ENCODE measurements around the gene PPP1R12B.
"Not testable (repeated sequence)": the region's sequence is repeated elsewhere in the genome, so short reads cannot be mapped to it uniquely, and the experiment has no call there.

The PPP1R12B gene

DNA sequence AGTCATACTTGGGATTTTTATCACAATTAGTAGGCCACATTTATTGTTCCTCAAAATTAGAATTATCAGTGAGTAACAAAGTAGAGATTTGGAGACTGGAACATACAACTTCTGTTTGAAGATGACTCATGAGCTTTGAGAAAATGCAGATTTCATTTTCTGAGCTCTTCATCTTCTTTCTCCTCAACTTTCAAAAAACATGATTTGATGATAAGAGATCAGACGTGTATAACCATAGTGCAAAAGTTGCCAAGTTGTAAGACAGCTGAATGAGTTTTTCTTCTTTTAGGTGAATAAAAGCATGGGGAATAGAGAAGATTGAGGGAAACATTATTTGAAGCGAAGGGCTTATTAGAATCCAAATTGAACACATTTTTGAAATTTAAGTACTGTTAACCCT lies 58.4 kb downstream of the PPP1R12B start:
- DNase-seq, result not testable (repeated sequence)

DNA sequence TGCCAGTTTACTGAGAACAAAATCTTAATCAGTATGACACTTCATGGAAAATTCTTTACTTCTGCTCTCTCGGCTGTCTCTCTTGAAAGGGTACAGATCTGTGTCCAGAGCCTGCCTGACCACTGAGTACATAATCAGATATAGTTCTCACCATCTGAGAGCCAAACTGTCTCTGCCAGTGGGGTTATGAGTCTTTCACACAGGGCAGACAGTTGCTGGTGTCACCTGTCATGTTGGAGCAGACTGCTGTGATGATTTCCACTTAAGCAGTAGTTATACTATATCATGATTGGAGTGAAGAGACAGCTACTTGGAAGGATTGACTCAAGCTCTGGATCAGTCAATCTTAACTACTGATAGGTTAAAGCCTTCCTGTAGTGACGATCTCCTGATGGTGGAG lies 58.9 kb downstream of the PPP1R12B start:
- DNase-seq, result not testable (repeated sequence)

DNA sequence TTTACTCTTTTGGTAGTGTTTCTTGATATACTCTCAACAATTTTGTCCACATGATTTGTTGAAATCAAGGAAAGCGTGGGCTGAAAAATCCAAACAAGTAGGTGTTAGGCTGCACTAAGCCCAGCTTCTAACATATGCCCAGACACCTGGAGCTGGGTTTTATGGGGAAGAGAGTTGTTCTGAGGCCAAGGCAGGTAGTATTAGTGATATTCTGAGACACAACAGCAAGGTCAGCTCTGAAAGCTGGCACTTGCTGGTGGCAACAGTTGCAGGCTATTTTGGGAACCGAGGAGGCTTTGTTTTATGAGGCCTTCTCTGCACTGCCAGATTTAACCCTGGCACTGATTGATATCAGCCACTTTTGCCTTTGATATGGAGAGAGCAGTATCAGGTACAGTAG lies 61.8 kb downstream of the PPP1R12B start:
- DNase-seq, result not testable (repeated sequence)

DNA sequence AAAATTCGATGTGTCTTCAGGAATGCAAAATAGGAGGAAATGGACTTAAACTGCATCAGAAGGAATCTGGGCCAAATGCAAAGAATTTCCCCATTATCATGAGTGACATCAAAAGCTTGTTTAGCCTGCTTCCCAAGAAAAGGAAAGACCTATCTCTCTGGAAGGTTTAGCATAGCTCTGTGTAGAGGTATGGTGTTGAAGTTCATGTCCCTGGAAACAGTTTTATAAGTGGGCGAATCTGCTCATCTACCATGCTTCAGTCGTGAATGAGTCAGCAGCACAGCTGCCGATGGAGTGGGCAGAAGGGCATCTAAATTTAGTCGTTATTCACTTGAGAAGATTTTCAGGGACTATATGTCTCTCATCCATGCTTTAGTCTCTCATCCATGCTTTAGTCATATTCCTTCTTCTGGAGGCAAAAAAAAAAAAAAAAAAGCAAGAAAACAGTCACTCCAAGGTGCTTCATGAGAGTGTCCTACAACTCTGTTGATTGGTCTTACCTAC lies 62.4 kb downstream of the PPP1R12B start:
- not testable (repeated sequence) for DNase-seq

DNA sequence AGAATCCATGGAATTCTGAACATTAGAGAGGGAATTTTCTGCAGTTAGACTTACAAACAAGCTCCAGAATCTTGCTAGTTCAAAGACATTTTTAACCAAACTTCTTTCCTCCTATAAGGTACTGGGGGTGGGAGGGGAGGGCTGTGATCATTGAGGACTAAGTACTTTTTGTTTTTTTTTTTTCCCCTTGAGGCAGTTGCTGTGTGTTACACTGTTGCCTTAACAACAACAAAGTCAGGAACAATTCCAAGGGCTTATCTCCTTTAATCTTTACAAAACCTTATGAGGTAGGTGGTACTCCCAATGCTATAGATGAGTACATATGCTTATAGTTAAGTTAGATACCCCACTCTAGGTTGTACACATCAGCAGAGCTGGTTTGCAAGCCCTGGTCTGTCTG lies 62.9 kb downstream of the PPP1R12B start:
- no peak for DNase-seq

DNA sequence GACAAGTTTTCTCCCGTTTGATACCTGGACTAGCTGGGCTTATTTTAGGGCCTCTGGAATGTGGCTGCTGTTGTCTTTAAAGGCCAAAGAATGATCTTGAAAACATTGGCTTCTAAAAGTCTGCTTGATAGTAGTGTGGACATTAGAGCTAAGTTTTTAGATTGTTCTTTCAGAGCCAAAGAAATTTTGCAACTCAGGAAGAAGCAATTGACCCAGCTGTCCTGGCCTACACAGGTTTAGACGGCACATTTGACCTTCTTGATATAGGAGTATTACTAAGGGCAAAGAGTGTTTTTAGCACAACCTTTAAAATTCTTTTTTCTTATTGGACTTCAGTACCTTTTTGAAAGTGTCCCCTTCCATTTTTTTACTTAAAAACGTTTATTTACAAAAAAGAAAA lies 63.9 kb downstream of the PPP1R12B start:
- DNase-seq, result not testable (repeated sequence)

DNA sequence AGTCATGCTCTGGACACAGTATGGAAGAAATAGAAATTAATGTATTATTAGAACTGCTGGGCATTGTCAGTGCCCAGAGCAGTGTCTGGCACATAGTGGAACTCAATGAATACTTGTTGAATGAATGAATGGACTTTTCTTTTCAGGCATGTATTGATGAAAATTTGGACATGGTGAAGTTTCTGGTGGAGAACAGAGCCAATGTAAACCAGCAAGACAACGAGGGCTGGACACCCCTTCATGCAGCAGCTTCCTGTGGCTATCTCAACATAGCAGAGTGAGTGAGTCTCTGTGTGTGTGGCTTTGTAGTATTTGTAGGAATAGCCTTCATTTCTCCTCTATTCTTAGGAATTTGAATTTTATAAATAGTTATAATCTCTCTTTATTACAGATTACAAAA lies 68.1 kb downstream of the PPP1R12B start:
- DNase-seq, result no peak

DNA sequence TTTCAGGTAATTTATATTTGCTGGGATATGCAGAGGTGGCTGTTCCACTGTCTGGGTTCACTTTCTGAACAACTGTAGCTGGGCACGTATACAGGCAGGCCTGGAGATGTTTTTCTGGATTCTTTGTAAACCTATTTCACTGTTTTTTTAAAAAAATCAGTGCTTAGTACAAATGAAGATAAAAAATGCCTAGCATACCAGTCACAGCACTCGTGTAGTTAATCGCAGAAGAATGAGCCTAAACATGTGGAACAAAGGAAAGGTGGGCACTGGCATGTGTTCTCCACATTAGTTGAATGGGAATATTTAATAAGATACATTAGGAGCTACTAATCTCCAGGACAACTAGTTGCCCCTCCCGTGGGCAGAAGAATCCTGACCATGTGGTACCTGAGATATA lies 68.6 kb downstream of the PPP1R12B start:
- not testable (repeated sequence) for DNase-seq

DNA sequence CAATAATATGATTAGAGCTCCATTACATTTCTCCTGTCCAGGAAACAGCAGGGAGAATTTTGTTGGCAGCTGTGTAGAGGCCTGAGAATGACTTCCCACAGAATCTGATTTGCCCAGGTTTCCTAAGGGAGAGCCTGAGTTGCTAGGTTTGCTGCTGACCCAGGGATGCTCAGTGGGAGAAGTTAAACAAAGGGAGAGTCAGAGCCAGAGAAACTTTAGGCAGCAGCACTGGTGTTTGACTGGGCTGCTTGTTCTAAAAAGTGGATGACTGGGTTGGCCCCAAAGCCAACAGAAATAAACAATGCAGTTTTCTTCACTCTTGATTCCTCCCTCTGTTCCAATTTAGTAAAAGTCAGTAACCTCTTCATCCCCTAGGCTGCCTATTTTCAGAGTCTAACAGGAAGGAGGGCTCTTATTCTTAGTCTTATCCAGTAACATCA lies 69.3 kb downstream of the PPP1R12B start:
- not testable (repeated sequence) for DNase-seq

DNA sequence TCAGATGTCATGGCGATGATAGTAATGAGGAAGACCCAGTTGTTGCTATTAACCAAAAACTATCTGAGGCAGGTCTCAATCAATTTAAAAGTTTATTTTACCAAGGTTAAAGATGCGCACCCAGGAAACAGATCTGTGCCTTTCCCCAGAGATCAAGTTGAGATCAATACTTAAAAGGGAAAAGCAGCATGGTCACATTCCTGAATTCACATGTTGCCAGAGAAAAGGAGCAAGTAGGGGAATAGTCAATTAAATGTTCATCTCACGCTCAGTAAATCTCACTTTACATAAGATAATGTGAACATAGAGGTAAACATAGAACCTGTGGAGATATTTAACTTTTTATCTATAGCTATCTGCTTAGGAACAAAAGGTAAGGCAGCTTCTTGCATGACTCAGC lies 71.2 kb downstream of the PPP1R12B start:
- not testable (repeated sequence) for DNase-seq

DNA sequence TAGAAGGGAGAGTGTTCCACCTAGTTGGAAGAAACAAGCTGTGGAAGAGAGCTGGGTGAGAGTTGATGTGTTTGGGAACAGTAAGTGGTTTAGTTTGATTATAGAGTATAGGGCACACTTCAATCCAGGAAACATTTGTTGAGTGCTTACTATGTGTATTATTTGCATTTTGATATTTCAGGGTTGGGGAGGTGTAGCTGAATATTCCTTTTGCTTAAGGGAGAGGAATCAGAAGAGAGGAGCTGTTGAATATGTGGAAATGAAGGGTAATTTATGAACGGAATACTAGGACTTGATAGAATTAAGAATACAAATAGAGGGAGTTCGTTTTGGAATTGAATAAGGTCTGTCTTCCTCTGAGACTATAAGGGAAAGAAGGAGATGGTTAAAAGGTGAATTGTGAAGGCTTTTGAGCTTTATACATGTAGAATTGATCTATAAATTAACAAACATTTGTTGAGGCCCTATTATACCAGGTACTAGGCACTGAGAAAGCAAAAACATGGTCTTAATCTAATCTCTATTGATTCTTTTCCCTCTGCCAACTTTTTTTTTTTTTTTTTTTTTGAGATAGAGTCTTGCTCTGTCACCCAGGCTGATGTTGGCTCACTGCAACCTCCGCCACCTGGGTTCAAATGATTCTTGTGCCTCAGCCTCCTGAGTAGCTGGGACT lies 72.1 kb downstream of the PPP1R12B start:
- DNase-seq, result not testable (repeated sequence)

DNA sequence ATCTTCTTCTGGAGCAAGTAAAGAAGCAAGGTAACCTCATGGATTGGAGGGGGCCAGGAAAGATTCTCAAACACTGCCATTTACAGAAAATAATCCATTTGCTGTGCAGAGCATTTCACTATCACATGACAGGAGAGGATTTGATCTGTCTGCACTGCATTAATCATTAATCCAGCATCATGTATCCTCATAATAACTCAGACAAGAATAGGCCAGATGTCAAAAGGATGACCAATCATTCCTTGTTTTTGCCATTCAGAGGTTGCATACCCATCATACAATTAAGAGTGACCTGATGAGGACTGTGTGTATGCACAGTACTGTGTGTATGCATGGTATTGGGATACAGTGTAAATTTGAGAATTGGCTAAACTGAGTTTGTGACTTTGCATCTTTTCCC lies 74.2 kb downstream of the PPP1R12B start:
- not testable (repeated sequence) for DNase-seq

DNA sequence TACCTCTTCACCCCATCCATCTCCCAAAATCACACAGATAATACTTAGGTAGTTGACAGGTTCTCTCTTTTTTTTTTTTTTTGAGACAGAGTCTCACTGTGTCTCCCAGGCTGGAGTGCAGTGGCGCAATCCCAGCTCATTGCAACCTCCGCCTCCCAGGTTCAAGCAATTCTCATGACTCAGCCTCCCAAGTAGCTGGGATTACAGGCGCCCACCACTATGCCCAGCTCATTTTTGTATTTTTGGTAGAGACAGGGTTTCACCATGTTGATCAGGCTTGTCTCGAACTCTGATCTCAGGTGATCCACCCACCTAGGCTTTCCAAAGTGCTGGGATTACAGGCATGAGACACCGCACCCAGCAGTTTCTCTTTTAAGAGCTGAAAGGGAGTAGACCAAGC lies 75.8 kb downstream of the PPP1R12B start:
- DNase-seq, result not testable (repeated sequence)

DNA sequence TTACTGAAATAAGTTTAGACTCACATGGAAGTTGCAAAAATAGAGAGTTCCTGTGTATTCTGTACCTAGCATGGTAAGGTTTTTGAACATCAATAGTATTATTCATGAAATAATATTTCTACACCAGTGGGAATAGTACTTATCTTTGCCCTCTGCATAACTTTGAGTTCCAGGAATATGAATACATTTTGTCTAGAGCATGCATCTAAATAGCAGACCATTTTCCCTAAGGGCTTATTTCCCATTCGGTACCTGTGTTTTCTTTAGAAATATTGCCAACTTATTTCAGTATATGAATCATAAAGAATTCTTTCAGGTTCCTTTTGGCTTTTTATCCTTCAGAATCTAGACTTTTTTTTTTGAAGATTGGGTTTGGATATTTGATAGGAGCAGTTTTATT lies 81.6 kb downstream of the PPP1R12B start:
- DNase-seq, result not testable (repeated sequence)

DNA sequence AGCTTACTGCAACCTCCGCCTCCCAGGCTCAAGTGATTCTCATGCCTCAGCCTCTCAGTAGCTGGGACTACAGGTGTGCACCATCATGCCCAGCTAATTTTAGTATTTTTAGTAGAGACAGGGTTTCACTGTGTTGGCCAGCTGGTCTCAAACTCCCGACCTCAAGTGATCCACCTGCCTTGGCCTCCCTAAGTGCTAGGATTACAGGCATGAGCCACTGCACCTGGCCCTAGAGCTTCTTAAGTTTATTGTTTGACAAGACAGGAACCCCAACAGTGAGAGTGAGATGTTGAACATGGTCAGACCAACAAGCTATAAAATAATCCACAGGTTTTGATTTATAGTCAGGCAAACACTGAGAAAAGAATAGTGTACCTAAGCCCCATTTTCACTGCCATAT lies 83.8 kb downstream of the PPP1R12B start:
- DNase-seq, result not testable (repeated sequence)

DNA sequence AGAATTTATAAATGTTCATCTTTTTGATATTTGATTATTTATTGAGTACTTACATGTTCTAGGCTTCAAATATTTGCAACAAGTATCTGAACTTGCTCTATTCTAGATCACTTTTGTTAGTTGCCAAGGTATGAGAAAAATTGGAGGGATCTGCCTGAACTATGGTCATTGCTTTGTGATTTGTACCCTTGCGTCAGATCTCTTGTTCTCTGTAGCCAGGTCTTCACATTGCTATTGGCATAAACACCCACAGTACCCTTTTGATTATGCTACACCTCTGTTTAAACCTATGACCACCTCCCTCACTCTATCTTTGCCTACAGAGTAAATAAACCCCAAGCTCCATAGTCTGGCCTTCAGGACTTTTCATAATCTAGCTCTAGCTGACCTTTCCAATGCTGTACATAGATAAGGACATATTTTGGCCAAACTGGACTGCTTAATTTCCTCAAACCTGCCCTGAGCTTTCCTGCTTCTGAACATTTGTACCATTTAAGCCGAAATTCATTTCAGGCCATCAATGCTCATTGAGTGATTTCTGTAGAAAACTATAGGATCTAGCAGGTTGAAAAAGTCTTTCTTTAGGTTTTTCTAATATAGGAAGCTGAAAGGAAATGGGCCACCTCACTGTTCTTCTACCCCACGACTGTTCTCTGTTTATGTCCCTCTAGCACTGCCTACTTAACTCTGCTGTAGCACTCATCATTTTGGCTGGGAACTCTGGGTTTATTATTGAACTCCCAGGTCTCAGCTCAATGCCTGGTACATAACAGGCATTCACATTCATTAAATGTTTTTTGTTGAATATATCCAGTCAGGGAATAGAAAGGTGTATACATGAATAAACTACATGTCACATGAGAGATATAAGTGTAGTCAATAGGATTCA lies 84.9 kb downstream of the PPP1R12B start:
- DNase-seq, result no peak

DNA sequence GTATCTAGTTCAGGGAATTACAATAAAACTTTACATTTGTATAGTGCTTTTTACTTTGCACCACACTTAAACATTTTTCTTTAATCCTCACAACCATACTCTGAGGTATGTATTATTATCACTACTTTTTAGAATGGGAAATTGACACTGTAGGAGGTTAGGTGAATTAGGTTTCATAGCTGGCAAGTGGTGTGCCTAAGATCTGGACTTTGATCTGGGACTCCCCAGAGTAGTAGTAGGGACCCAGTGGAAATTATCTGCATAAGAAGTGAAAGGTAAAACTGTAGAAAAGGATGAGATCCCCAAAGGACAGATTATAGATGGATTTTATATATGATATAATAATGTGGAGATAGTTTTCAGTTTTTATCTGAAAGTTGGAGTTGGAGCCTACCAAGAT lies 85.6 kb downstream of the PPP1R12B start:
- no peak for DNase-seq

DNA sequence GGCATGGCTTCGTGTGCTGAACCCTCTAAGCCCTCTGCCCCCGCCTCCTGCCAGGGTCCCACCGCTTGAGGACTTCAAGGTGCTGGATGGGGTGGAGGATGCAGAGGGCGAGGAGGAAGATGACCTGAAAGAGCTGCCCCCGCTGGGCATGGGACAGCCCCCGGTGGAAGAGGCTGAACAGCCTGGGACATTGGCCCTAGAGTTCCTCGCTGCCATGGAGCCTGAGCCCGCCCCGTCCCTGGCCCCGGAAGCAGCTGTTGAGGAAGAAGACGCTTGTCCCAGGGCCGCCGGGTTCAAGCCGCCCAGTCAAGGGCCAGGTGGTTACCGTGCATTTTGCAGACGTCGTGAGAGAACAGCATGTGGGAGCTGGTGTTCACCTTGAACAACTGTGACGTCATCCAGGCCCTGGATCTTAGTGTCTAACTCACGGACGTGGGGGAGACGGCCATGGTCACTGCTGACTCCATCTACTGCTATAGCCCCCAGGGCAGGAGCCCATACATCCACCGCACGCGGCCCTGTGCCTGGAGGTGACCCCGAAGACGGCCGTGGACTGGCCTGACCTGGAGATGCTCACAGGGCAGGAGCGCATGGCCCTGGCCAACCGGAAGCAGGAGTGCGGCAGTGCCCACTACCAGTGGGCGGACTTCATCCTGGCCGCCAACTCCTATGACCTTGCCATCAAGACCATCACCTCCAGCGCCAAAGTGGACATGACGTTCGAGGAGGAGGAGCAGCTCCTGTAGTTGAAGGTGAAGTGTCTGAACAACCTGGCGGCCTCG lies 90.1 kb downstream of the PPP1R12B start:
- DNase-seq, result no peak

DNA sequence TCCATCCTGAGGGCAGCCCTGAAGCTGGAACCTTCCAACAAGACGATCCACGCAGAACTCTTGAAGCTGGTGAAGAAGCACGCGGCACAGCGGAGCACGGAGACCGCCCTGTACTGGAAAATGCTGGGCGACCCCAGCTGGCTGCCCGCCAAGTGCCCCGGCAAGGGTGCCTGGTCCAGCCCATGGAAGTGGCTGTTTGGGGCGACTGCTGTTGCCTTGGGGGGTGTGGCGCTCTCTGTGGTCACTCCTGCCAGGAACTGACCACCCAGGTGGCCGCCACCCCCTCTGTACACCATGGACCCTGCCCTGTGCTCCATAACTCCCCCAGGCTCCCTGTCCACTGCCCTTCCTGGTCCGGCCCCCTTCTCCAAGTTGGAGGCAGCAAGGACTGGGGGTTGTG lies 90.8 kb downstream of the PPP1R12B start:
- no peak for DNase-seq

DNA sequence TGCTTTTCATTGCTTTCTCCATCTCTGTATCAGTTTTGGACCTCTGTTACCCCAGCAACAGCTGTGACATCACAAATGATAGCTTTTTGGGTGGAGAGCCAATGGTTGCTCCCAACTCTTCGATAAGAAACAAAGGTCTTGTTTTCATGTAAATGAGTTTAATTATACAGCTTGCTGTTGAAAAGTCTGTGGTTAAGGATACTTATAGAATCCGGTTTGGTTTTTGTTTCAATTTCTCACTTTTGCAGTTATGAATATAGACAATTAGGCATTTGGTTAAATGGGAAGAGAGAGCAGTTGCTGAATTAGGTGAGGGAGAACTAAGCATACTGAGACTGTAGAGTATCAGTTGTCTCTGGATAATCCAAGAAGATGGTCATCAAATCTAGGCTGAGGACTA lies 99.6 kb downstream of the PPP1R12B start:
- DNase-seq, result not testable (repeated sequence)

DNA sequence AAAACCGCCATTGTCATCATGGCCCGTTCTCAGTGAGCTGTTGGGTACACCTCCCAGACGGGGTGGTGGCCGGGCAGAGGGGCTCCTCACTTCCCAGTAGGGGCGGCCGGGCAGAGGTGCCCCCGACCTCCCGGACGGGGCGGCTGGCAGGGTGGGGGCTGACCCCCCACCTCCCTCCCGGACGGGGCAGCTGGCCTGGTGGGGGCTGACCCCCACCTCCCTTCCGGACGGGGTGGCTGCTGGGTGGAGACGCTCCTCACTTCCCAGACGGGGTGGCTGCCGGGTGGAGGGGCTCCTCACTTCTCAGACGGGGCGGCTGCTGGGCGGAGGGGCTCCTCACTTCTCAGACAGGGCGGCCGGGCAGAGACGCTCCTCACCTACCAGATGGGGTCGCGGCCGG lies 103.1 kb downstream of the PPP1R12B start:
- DNase-seq, result not testable (repeated sequence)

DNA sequence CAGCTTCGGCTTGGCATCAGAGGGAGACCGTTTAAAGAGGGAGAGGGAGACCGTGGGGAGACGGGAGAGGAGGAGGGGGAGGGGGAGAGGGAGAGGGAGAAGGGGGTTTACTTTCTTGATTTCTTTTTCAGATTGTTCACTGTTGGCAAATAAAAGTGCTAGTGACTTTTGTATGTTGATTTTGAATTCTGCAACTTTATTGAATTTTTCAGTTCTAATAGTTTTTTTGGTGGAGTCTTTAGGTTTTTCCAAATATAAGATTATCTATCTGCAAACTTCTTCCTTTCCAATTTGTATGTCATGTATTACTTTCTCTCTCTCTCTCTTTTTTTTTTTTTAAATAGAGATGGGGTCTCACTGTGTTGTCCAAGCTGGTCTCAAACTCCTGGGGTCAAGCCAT lies 104.0 kb downstream of the PPP1R12B start:
- DNase-seq, result no peak

All from CD4-positive, alpha-beta T cell treated with Interleukin-4 for 4 hours (primary cell).